Ishikawa (cell line): ENCODE data around the gene PRSS38.

Experiments used
- EP300 ChIP-seq: IDR thresholded peaks from 2 replicates; pipeline ENCODE4 v1.6.1; 2012; ENCODE audit warnings: borderline replicate concordance
- FOXM1 ChIP-seq: IDR thresholded peaks from 2 replicates; pipeline ENCODE4 v1.6.1; 2012; ENCODE audit warnings: low read depth, borderline replicate concordance
- TAF1 ChIP-seq: IDR thresholded peaks from 2 replicates; pipeline ENCODE4 v1.6.1; 2012; ENCODE audit warnings: low read depth, mild to moderate bottlenecking
- YY1 ChIP-seq: IDR thresholded peaks from 2 replicates; pipeline ENCODE4 v1.6.1; 2012; ENCODE audit warnings: low read depth
- TF ChIP-seq, protein P1 (sequence below): IDR thresholded peaks from 2 replicates; pipeline ENCODE4 v1.6.1; 2012

DNA sequence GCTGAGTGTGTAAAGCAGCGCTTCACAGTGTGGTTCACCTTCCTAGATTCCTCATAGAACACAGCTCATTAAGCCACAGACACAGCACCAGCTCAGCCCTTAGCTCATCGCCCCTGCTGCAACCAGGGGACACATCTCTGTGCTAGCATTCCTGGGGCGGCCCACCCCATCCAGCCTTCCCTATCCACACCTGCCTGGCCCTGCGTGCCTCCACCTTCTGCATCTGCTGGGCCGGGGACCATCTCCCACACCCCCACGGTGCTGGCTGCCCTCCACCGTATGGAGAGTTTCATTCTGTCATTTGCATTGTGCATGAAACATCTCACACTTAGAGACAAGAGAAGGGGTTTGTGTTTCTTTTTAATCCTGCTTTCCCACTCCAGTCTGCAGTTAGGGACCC, 35.8 kb upstream of the PRSS38 start:
- TF ChIP-seq YY1 (no peak), EP300 (no peak), TAF1 (no peak), FOXM1 (no peak)
- TF ChIP-seq, protein P1, sequence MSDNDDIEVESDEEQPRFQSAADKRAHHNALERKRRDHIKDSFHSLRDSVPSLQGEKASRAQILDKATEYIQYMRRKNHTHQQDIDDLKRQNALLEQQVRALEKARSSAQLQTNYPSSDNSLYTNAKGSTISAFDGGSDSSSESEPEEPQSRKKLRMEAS = no peak
